ENCODE results near the gene NEURL1. TPM values are rescaled to one million over a fixed set of nuclear protein-coding genes. Genes with fewer than 3 reads are reported as not detected.
A peak's percentile ranks its signal among the peaks of the same experiment; 100 is the strongest.

The NEURL1 gene
- total RNA-seq, 1 donor = not detected

- Histone ChIP-seq H3K4me2 (ENCODE audit: insufficient read depth, low read length) (no peak overlapping the region), H3K36me3 (ENCODE audit: insufficient read depth, low read length) (no peaks in the 10 kb centered on the region), H3K27ac (ENCODE audit: low read depth, low read length) (no peak overlapping the region), H3K4me3 (ENCODE audit: insufficient read depth, low read length) (no peak overlapping the region), H3K4me1 (ENCODE audit: insufficient read depth, low read length) (no peaks in the 10 kb centered on the region), H4K20me1 (ENCODE audit: insufficient read depth, low read length) (peaks cover 18% of the 10 kb centered on the region), H2AFZ (ENCODE audit: low read length) (no peak overlapping the region), H3K27me3 (ENCODE audit: insufficient read depth, low read length) (no peaks in the 10 kb centered on the region), H3K79me2 (ENCODE audit: insufficient read depth, low read length) (no peaks in the 10 kb centered on the region), H3K9me3 (ENCODE audit: low read depth, low read length) (no peaks in the 10 kb centered on the region)
- TF ChIP-seq CTCF (IDR thresholded peaks at IDR 0.05; ENCODE audit: extremely low read depth, low read depth, low read length) = no peak
- DNase-seq (ENCODE audit: insufficient read length, low spot score, missing footprints) = no peak
These were observed 99.6 kb downstream of the NEURL1 start for GRCh38 chr10:103593022-103593570.

GRCh38 chr10:103595933-103596726 is 102.6 kb downstream of the NEURL1 start:
- peaks cover 21% of the 10 kb centered on the region for H4K20me1 ChIP-seq (ENCODE audit: insufficient read depth, low read length)
- H3K27me3 ChIP-seq (ENCODE audit: insufficient read depth, low read length) = no peaks in the 10 kb centered on the region
- H3K4me1 ChIP-seq (ENCODE audit: insufficient read depth, low read length) = peaks cover 4% of the 10 kb centered on the region
- DNase-seq (ENCODE audit: insufficient read length, low spot score, missing footprints) = no peak
- no peak for TF ChIP-seq CTCF (IDR thresholded peaks at IDR 0.05; ENCODE audit: extremely low read depth, low read depth, low read length)
- no peak overlapping the region for H2AFZ ChIP-seq (ENCODE audit: low read length)
- H3K9me3 ChIP-seq (ENCODE audit: low read depth, low read length) = no peaks in the 10 kb centered on the region
- H3K79me2 ChIP-seq (ENCODE audit: insufficient read depth, low read length) = no peaks in the 10 kb centered on the region
- no peak overlapping the region for H3K27ac ChIP-seq (ENCODE audit: low read depth, low read length)
- peaks cover 2% of the 10 kb centered on the region for H3K36me3 ChIP-seq (ENCODE audit: insufficient read depth, low read length)
- no peak overlapping the region for H3K4me3 ChIP-seq (ENCODE audit: insufficient read depth, low read length)
- no peak overlapping the region for H3K4me2 ChIP-seq (ENCODE audit: insufficient read depth, low read length)

- H3K27me3 ChIP-seq (ENCODE audit: insufficient read depth, low read length) = no peaks in the 10 kb centered on the region
- H3K27ac ChIP-seq (ENCODE audit: low read depth, low read length) = no peak overlapping the region
- no peaks in the 10 kb centered on the region for H3K9me3 ChIP-seq (ENCODE audit: low read depth, low read length)
- H3K4me3 ChIP-seq (ENCODE audit: insufficient read depth, low read length) = no peak overlapping the region
- peaks cover 10% of the 10 kb centered on the region for H3K36me3 ChIP-seq (ENCODE audit: insufficient read depth, low read length)
- TF ChIP-seq CTCF (IDR thresholded peaks at IDR 0.05; ENCODE audit: extremely low read depth, low read depth, low read length) = no peak
- peaks cover 21% of the 10 kb centered on the region for H4K20me1 ChIP-seq (ENCODE audit: insufficient read depth, low read length)
- peaks cover 4% of the 10 kb centered on the region for H3K4me1 ChIP-seq (ENCODE audit: insufficient read depth, low read length)
- no peak overlapping the region for H3K4me2 ChIP-seq (ENCODE audit: insufficient read depth, low read length)
- DNase-seq (ENCODE audit: insufficient read length, low spot score, missing footprints) = no peak
- H2AFZ ChIP-seq (ENCODE audit: low read length) = no peak overlapping the region
- H3K79me2 ChIP-seq (ENCODE audit: insufficient read depth, low read length) = no peaks in the 10 kb centered on the region
These were observed 103.5 kb downstream of the NEURL1 start for GRCh38 chr10:103597003-103597402.

GRCh38 chr10:103598654-103599115 is 105.2 kb downstream of the NEURL1 start:
- peaks cover 26% of the 10 kb centered on the region for H3K36me3 ChIP-seq (ENCODE audit: insufficient read depth, low read length)
- H3K27ac ChIP-seq (ENCODE audit: low read depth, low read length) = no peak overlapping the region
- H2AFZ ChIP-seq (ENCODE audit: low read length) = no peak overlapping the region
- peak; percentile 82 for TF ChIP-seq CTCF (IDR thresholded peaks at IDR 0.05; ENCODE audit: extremely low read depth, low read depth, low read length)
- H3K27me3 ChIP-seq (ENCODE audit: insufficient read depth, low read length) = no peaks in the 10 kb centered on the region
- peak; percentile 98 for DNase-seq (ENCODE audit: insufficient read length, low spot score, missing footprints)
- H3K9me3 ChIP-seq (ENCODE audit: low read depth, low read length) = no peaks in the 10 kb centered on the region
- H3K4me3 ChIP-seq (ENCODE audit: insufficient read depth, low read length) = no peak overlapping the region
- H3K79me2 ChIP-seq (ENCODE audit: insufficient read depth, low read length) = no peaks in the 10 kb centered on the region
- H3K4me2 ChIP-seq (ENCODE audit: insufficient read depth, low read length) = no peak overlapping the region
- peaks cover 17% of the 10 kb centered on the region for H4K20me1 ChIP-seq (ENCODE audit: insufficient read depth, low read length)
- peaks cover 4% of the 10 kb centered on the region for H3K4me1 ChIP-seq (ENCODE audit: insufficient read depth, low read length)

All from osteoblast (primary cell).